ENCODE results near the gene M1AP.

The M1AP gene

DNA sequence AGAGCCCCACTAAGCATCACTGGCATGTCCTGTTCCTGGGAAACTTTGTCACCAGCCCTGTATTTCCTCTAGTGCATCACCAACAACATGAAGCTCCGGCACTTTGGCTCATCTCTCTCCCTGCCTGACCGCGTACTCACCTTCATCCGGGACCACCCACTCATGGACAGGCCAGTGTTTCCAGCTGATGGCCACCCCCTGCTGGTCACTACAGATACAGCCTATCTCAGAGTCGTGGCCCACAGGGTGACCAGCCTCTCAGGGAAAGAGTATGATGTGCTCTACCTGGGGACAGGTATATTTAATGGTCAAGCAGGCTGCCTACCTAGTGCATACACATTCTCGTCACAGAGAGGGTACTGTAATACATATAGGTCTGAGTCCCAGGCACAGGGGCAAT, 27.0 kb upstream of the M1AP start:
- DNase-seq (ENCODE audit: low read depth): no peak
- TF ChIP-seq, protein P1, sequence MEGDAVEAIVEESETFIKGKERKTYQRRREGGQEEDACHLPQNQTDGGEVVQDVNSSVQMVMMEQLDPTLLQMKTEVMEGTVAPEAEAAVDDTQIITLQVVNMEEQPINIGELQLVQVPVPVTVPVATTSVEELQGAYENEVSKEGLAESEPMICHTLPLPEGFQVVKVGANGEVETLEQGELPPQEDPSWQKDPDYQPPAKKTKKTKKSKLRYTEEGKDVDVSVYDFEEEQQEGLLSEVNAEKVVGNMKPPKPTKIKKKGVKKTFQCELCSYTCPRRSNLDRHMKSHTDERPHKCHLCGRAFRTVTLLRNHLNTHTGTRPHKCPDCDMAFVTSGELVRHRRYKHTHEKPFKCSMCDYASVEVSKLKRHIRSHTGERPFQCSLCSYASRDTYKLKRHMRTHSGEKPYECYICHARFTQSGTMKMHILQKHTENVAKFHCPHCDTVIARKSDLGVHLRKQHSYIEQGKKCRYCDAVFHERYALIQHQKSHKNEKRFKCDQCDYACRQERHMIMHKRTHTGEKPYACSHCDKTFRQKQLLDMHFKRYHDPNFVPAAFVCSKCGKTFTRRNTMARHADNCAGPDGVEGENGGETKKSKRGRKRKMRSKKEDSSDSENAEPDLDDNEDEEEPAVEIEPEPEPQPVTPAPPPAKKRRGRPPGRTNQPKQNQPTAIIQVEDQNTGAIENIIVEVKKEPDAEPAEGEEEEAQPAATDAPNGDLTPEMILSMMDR (conservative IDR thresholded peaks at IDR 0.05; ENCODE audit: low read length): 0 out of 2 replicates have a peak, but pooled peaks have one; percentile 6
- no peak overlapping the region for H3K4me3 ChIP-seq (ENCODE audit: low read length)

DNA sequence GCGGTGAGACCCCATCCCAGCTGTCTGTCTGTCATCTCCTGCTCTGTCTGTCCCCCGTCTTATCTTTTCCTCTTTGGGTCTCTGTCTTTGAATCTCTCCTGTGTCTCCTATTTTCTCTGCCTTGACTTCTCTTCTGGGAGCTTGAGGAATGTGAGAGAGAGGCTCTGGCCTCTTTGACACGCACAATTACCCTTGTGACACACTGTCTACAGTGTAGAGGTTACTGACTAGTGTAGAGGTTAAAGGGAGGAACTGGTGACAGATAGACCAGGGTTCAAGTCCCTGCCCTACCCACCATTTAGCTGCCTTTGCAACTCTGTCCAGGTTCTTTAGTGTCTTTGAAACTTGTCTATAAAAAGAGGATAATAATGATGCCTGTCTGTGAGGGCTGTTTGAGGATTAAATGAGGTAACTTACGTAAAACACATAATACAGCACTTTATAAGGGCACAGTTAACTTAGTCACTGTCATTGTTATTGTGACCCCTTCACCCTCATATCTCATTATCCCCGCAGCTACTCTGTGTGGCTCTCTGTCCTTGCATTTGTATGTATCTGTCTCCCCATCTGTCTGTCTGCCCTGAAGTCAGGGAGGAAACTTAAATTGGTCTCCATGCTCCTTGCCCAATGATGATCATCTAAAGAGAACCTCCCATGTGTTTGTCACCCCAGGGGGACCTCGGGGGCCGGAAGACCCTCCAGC, 25.8 kb upstream of the M1AP start:
- TF ChIP-seq, protein P1 (conservative IDR thresholded peaks at IDR 0.05; ENCODE audit: low read length): no peak
- H3K4me3 ChIP-seq (ENCODE audit: low read length): no peak overlapping the region
- DNase-seq (ENCODE audit: low read depth): no peak

DNA sequence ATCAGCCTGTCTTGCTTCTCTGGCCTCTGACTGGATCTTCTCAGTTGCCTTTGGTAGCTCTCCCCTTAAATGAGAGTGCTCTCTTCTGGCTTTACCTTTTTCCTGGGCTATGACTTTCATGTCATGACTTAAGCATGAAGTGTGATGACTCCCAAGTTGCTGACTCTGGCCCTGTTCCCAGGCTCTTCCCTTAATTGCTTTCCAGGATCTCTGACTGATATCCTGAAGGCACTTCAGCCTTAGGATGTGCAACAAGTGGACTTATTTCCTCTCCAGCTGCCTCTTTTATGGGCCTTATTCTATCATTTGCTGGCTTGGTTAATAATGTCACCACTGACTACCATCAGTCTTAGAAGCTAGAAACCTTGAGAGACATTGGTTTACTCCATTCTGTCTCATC, 23.3 kb upstream of the M1AP start:
- TF ChIP-seq, protein P1 (conservative IDR thresholded peaks at IDR 0.05; ENCODE audit: low read length): no peak
- peak; percentile 58 for DNase-seq (ENCODE audit: low read depth)
- no peak overlapping the region for H3K4me3 ChIP-seq (ENCODE audit: low read length)

DNA sequence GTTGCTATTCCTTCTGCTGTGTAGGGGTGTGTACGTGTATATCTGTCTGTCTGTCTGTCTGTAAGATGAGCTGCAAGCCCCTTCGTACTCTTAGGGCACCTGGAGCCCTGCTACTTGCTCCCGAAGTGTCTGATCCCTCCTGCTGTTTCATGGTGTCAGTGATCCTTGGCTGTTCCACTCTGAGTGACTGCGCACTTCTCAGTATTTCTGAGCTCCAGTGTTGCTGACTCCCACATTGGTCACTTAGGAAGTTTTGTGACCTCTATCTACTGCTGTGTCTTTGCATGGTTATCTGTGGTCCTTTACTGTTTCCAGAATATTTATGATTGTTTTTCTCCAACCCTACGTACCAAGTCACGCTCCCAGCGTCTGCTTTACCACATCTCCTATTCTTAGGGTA, 22.1 kb upstream of the M1AP start:
- H3K4me3 ChIP-seq (ENCODE audit: low read length): no peak overlapping the region
- no peak for DNase-seq (ENCODE audit: low read depth)
- TF ChIP-seq, protein P1 (conservative IDR thresholded peaks at IDR 0.05; ENCODE audit: low read length): no peak

DNA sequence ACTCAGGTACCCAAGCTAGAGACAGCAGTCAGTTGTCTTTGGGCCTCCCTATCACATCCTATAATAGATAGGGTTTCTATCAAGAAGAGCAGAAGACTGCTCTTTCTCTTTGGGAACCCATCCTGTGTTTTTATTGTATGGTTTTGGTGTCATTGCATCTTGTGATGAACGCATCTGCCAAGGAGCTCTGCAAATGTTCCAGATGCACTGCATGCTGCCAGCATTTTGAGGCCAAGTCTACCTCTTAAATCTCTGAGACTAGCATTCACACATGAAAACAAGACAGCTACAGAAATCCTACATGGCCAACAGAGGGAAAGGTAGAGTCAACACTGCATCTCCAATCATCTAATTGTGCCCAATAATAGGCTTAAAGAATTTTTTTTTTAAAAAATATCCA, 20.0 kb upstream of the M1AP start:
- H3K4me3 ChIP-seq (ENCODE audit: low read length): no peak overlapping the region
- TF ChIP-seq, protein P1 (conservative IDR thresholded peaks at IDR 0.05; ENCODE audit: low read length): no peak
- DNase-seq (ENCODE audit: low read depth): no peak

DNA sequence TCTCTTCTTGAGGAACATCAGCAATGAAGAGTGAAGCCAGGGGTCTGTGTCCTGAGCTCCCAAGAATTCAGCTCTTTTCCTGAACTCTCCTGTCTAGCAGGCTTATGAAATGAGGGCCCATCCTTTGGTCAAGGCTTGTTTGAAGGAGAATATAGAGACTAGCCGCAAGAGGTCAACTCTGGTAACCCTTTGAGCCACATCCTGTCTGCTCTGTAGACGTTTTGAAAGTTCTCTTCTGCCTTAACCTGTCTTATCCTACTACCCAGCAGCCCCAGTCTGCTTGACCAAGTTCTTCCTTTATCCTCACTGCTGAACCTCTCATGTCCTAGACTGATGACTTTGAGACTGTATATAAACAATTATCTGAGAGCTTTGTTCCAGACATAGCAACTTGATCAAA, 11.3 kb upstream of the M1AP start:
- H3K4me3 ChIP-seq (ENCODE audit: low read length): no peak overlapping the region
- TF ChIP-seq, protein P1 (conservative IDR thresholded peaks at IDR 0.05; ENCODE audit: low read length): no peak
- DNase-seq (ENCODE audit: low read depth): no peak

DNA sequence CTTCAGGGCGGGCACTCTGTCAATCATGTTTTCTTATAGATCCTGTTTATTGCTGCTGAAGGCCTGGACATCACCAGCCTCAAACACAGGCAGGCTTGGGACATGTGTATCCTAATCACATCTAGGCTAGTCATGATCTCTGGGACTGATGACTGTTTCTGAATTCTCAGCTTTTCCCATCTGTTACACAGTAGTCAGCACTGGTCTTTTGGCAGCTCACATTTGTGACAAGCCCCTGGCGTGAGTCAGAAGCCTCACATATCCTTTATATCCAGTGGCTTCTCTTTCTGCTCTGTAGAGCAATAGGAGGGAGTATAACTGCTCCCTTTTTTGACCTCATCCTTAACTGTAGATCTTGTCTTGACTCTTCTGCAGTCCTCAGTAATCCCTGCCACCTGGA, 10.4 kb upstream of the M1AP start:
- DNase-seq (ENCODE audit: low read depth): peak; percentile 89
- TF ChIP-seq, protein P1 (conservative IDR thresholded peaks at IDR 0.05; ENCODE audit: low read length): no peak; the same call in 1 of the 2 replicates
- H3K4me3 ChIP-seq (ENCODE audit: low read length): no peak overlapping the region

Data from AG10803 (cell line).